Mammary epithelial cell (primary cell): ENCODE results near the gene GPNMB.

Source experiments
- EZH2 ChIP-seq: IDR thresholded peaks from 2 replicates; pipeline ENCODE4 v1.6.1; 2012; ENCODE audit warnings: low read length, inconsistent platforms, borderline replicate concordance
- TF ChIP-seq, protein P1 (sequence below), 2 donors: IDR thresholded peaks in 1 of 2; conservative IDR thresholded peaks in 1 of 2; 2 replicates each; pipeline ENCODE4 v1.5.1; 2011 to 2012; ENCODE audit warnings: inconsistent platforms in 2 of 2, low read length in 2 of 2, mild to moderate bottlenecking in 2 of 2, control low read depth in 1 of 2, low read depth in 1 of 2; ENCODE audit not compliant: insufficient read depth in 1 of 2; ENCODE audit errors: extremely low read depth in 1 of 2

- TF ChIP-seq, protein P1, sequence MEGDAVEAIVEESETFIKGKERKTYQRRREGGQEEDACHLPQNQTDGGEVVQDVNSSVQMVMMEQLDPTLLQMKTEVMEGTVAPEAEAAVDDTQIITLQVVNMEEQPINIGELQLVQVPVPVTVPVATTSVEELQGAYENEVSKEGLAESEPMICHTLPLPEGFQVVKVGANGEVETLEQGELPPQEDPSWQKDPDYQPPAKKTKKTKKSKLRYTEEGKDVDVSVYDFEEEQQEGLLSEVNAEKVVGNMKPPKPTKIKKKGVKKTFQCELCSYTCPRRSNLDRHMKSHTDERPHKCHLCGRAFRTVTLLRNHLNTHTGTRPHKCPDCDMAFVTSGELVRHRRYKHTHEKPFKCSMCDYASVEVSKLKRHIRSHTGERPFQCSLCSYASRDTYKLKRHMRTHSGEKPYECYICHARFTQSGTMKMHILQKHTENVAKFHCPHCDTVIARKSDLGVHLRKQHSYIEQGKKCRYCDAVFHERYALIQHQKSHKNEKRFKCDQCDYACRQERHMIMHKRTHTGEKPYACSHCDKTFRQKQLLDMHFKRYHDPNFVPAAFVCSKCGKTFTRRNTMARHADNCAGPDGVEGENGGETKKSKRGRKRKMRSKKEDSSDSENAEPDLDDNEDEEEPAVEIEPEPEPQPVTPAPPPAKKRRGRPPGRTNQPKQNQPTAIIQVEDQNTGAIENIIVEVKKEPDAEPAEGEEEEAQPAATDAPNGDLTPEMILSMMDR (conservative IDR thresholded peaks at IDR 0.05 in 1 of 2, IDR thresholded peaks at IDR 0.05 in 1 of 2; ENCODE audit: extremely low read depth in 1 of 2, insufficient read depth in 1 of 2, low read depth in 1 of 2, low read length in 2 of 2), result no peak
- no peak for TF ChIP-seq EZH2
Measured at GRCh38 chr7:23283086-23283485, 36.5 kb downstream of the GPNMB start.
